Measurements from ENCODE around the gene MS4A18. TPM values are rescaled to one million over a fixed set of nuclear protein-coding genes. Genes with fewer than 3 reads are reported as not detected.

The MS4A18 gene
- total and polyA plus RNA-seq, 7 experiments from 2014 or later: not detected

GRCh38 chr11:60699936-60700335 lies 24.6 kb upstream of the MS4A18 start:
- H3K27me3 ChIP-seq (ENCODE audit: control insufficient read depth in 2 of 2, insufficient read depth in 2 of 2, low read length in 2 of 2): no peaks in the 10 kb centered on the region
- ATAC-seq (no peak), DNase-seq (no peak)
- H3K9me3 Mint-ChIP-seq: peaks cover 0 to 5% (median 0%) of the 10 kb centered on the region in 11 donors
- intact Hi-C loops (cut with micrococcal nuclease): no loop called here
- H3K27ac ChIP-seq (ENCODE audit: low read depth, low read length): no peak overlapping the region
- CTCF ChIA-PET: no interaction called here
- H3K4me3 ChIP-seq (ENCODE audit: low read length): no peak overlapping the region
- H3K9me3 ChIP-seq (ENCODE audit: control insufficient read depth in 2 of 3, low read length in 3 of 3): no peaks in the 10 kb centered on the region
- no peak overlapping the region for H3K4me3 Mint-ChIP-seq
- POLR2A ChIA-PET: no interaction called here
- H3K36me3 ChIP-seq (ENCODE audit: control insufficient read depth in 2 of 3, insufficient read depth in 3 of 3, low read length in 3 of 3): no peaks in the 10 kb centered on the region
- no peaks in the 10 kb centered on the region for H3K4me1 ChIP-seq (ENCODE audit: control insufficient read depth in 2 of 2, insufficient read depth in 2 of 2, low read length in 2 of 2)
- no peaks in the 10 kb centered on the region for H3K4me1 Mint-ChIP-seq
- H3K36me3 Mint-ChIP-seq: no peaks in the 10 kb centered on the region
- no peak overlapping the region for H3K27ac Mint-ChIP-seq
- H3K27me3 Mint-ChIP-seq: peaks cover 4 to 20% (median 7%) of the 10 kb centered on the region in 5 donors

GRCh38 chr11:60700689-60701468 lies 23.6 kb upstream of the MS4A18 start:
- POLR2A ChIA-PET: no interaction called here
- Mint-ChIP-seq H3K27me3 (peaks cover 6 to 11% (median 9%) of the 10 kb centered on the region in 5 donors), H3K4me1 (no peaks in the 10 kb centered on the region), H3K36me3 (no peaks in the 10 kb centered on the region), H3K4me3 (no peak overlapping the region), H3K27ac (no peak overlapping the region), H3K9me3 (no peaks in the 10 kb centered on the region)
- CTCF ChIA-PET: interaction anchor here (0.6 kb wide), 1 partner anchor 1560 kb away, joined by 3 read pairs; no protein-coding TSS in a partner anchor
- Histone ChIP-seq H3K36me3 (ENCODE audit: control insufficient read depth in 2 of 3, insufficient read depth in 3 of 3, low read length in 3 of 3) (no peaks in the 10 kb centered on the region), H3K4me3 (ENCODE audit: low read length) (no peak overlapping the region), H3K27me3 (ENCODE audit: control insufficient read depth in 2 of 2, insufficient read depth in 2 of 2, low read length in 2 of 2) (no peaks in the 10 kb centered on the region), H3K27ac (ENCODE audit: low read depth, low read length) (no peak overlapping the region), H3K4me1 (ENCODE audit: control insufficient read depth in 2 of 2, insufficient read depth in 2 of 2, low read length in 2 of 2) (no peaks in the 10 kb centered on the region), H3K9me3 (ENCODE audit: control insufficient read depth in 2 of 3, low read length in 3 of 3) (no peaks in the 10 kb centered on the region)
- no peak for ATAC-seq
- no peak for DNase-seq
- intact Hi-C loops (cut with micrococcal nuclease): no loop called here

- H3K27me3 Mint-ChIP-seq: peaks cover 6 to 10% (median 9%) of the 10 kb centered on the region in 5 donors
- no peak for DNase-seq
- no peaks in the 10 kb centered on the region for H3K36me3 Mint-ChIP-seq
- H3K4me3 ChIP-seq (ENCODE audit: low read length): no peak overlapping the region
- no peaks in the 10 kb centered on the region for H3K36me3 ChIP-seq (ENCODE audit: control insufficient read depth in 2 of 3, insufficient read depth in 3 of 3, low read length in 3 of 3)
- no peak overlapping the region for H3K27ac ChIP-seq (ENCODE audit: low read depth, low read length)
- H3K27me3 ChIP-seq (ENCODE audit: control insufficient read depth in 2 of 2, insufficient read depth in 2 of 2, low read length in 2 of 2): no peaks in the 10 kb centered on the region
- CTCF ChIA-PET: interaction anchor here (0.6 kb wide), 1 partner anchor 1559 kb away, joined by 3 read pairs; no protein-coding TSS in a partner anchor
- no peaks in the 10 kb centered on the region for H3K4me1 Mint-ChIP-seq
- POLR2A ChIA-PET: no interaction called here
- H3K4me1 ChIP-seq (ENCODE audit: control insufficient read depth in 2 of 2, insufficient read depth in 2 of 2, low read length in 2 of 2): no peaks in the 10 kb centered on the region
- intact Hi-C loops (cut with micrococcal nuclease): no loop called here
- no peaks in the 10 kb centered on the region for H3K9me3 Mint-ChIP-seq
- no peak overlapping the region for H3K27ac Mint-ChIP-seq
- no peak for ATAC-seq
- H3K4me3 Mint-ChIP-seq: no peak overlapping the region
- H3K9me3 ChIP-seq (ENCODE audit: control insufficient read depth in 2 of 3, low read length in 3 of 3): no peaks in the 10 kb centered on the region
Observed at GRCh38 chr11:60701469-60701818, 23.1 kb upstream of the MS4A18 start.

- Histone ChIP-seq H3K4me1 (ENCODE audit: control insufficient read depth in 2 of 2, insufficient read depth in 2 of 2, low read length in 2 of 2) (no peaks in the 10 kb centered on the region), H3K27ac (ENCODE audit: low read depth, low read length) (no peak overlapping the region), H3K36me3 (ENCODE audit: control insufficient read depth in 2 of 3, insufficient read depth in 3 of 3, low read length in 3 of 3) (no peaks in the 10 kb centered on the region), H3K27me3 (ENCODE audit: control insufficient read depth in 2 of 2, insufficient read depth in 2 of 2, low read length in 2 of 2) (no peaks in the 10 kb centered on the region), H3K4me3 (ENCODE audit: low read length) (no peak overlapping the region), H3K9me3 (ENCODE audit: control insufficient read depth in 2 of 3, low read length in 3 of 3) (no peaks in the 10 kb centered on the region)
- no peaks in the 10 kb centered on the region for H3K9me3 Mint-ChIP-seq
- ATAC-seq (no peak), DNase-seq (no peak)
- intact Hi-C loops (cut with micrococcal nuclease): no loop called here
- no peak overlapping the region for H3K27ac Mint-ChIP-seq
- ChIA-PET CTCF (no interaction called here), POLR2A (no interaction called here)
- H3K4me1 Mint-ChIP-seq: no peaks in the 10 kb centered on the region
- peaks cover 4 to 19% (median 14%) of the 10 kb centered on the region in 5 donors for H3K27me3 Mint-ChIP-seq
- no peaks in the 10 kb centered on the region for H3K36me3 Mint-ChIP-seq
- H3K4me3 Mint-ChIP-seq: no peak overlapping the region
Observed at GRCh38 chr11:60703374-60703773, 21.1 kb upstream of the MS4A18 start.

GRCh38 chr11:60705895-60706294 lies 18.6 kb upstream of the MS4A18 start:
- Mint-ChIP-seq H3K27ac (no peak overlapping the region), H3K27me3 (peaks cover 4 to 20% (median 14%) of the 10 kb centered on the region in 5 donors), H3K4me1 (no peaks in the 10 kb centered on the region), H3K36me3 (no peaks in the 10 kb centered on the region), H3K9me3 (no peaks in the 10 kb centered on the region), H3K4me3 (no peak overlapping the region)
- no peak overlapping the region for H3K4me3 ChIP-seq (ENCODE audit: low read length)
- intact Hi-C loops (cut with micrococcal nuclease): no loop called here
- DNase-seq (no peak), ATAC-seq (no peak)
- no peak overlapping the region for H3K27ac ChIP-seq (ENCODE audit: low read depth, low read length)
- H3K9me3 ChIP-seq (ENCODE audit: control insufficient read depth in 2 of 3, low read length in 3 of 3): no peaks in the 10 kb centered on the region
- POLR2A ChIA-PET: no interaction called here
- H3K36me3 ChIP-seq (ENCODE audit: control insufficient read depth in 2 of 3, insufficient read depth in 3 of 3, low read length in 3 of 3): no peaks in the 10 kb centered on the region
- H3K4me1 ChIP-seq (ENCODE audit: control insufficient read depth in 2 of 2, insufficient read depth in 2 of 2, low read length in 2 of 2): no peaks in the 10 kb centered on the region
- CTCF ChIA-PET: no interaction called here
- no peaks in the 10 kb centered on the region for H3K27me3 ChIP-seq (ENCODE audit: control insufficient read depth in 2 of 2, insufficient read depth in 2 of 2, low read length in 2 of 2)

- H3K27me3 ChIP-seq (ENCODE audit: control insufficient read depth in 2 of 2, insufficient read depth in 2 of 2, low read length in 2 of 2): no peaks in the 10 kb centered on the region
- H3K4me1 ChIP-seq (ENCODE audit: control insufficient read depth in 2 of 2, insufficient read depth in 2 of 2, low read length in 2 of 2): no peaks in the 10 kb centered on the region
- intact Hi-C loops (cut with micrococcal nuclease): no loop called here
- CTCF ChIA-PET: no interaction called here
- Mint-ChIP-seq H3K9me3 (no peaks in the 10 kb centered on the region), H3K27ac (no peak overlapping the region), H3K36me3 (no peaks in the 10 kb centered on the region), H3K27me3 (peaks cover 4 to 19% (median 14%) of the 10 kb centered on the region in 5 donors), H3K4me1 (no peaks in the 10 kb centered on the region), H3K4me3 (no peak overlapping the region)
- H3K4me3 ChIP-seq (ENCODE audit: low read length): no peak overlapping the region
- H3K27ac ChIP-seq (ENCODE audit: low read depth, low read length): no peak overlapping the region
- no peaks in the 10 kb centered on the region for H3K9me3 ChIP-seq (ENCODE audit: control insufficient read depth in 2 of 3, low read length in 3 of 3)
- ATAC-seq: no peak
- POLR2A ChIA-PET: no interaction called here
- H3K36me3 ChIP-seq (ENCODE audit: control insufficient read depth in 2 of 3, insufficient read depth in 3 of 3, low read length in 3 of 3): no peaks in the 10 kb centered on the region
- no peak for DNase-seq
Observed at GRCh38 chr11:60706931-60707330, 17.6 kb upstream of the MS4A18 start.

- H3K36me3 Mint-ChIP-seq: no peaks in the 10 kb centered on the region
- intact Hi-C loops (cut with micrococcal nuclease): no loop called here
- Histone ChIP-seq H3K27me3 (ENCODE audit: control insufficient read depth in 2 of 2, insufficient read depth in 2 of 2, low read length in 2 of 2) (no peaks in the 10 kb centered on the region), H3K9me3 (ENCODE audit: control insufficient read depth in 2 of 3, low read length in 3 of 3) (no peaks in the 10 kb centered on the region), H3K27ac (ENCODE audit: low read depth, low read length) (no peak overlapping the region), H3K36me3 (ENCODE audit: control insufficient read depth in 2 of 3, insufficient read depth in 3 of 3, low read length in 3 of 3) (no peaks in the 10 kb centered on the region), H3K4me1 (ENCODE audit: control insufficient read depth in 2 of 2, insufficient read depth in 2 of 2, low read length in 2 of 2) (no peaks in the 10 kb centered on the region), H3K4me3 (ENCODE audit: low read length) (no peak overlapping the region)
- ChIA-PET POLR2A (no interaction called here), CTCF (no interaction called here)
- H3K4me1 Mint-ChIP-seq: no peaks in the 10 kb centered on the region
- no peak overlapping the region for H3K4me3 Mint-ChIP-seq
- no peak for DNase-seq
- H3K9me3 Mint-ChIP-seq: no peaks in the 10 kb centered on the region
- ATAC-seq: no peak
- peaks cover 7 to 32% (median 26%) of the 10 kb centered on the region in 5 donors for H3K27me3 Mint-ChIP-seq
- no peak overlapping the region for H3K27ac Mint-ChIP-seq
Observed at GRCh38 chr11:60710482-60710881, 14.0 kb upstream of the MS4A18 start.

Data from naive thymus-derived CD4-positive, alpha-beta T cell (primary cell).